Endothelial cell of umbilical vein (primary cell): ENCODE measurements around the gene ZNRF3. TPM values are rescaled to one million over a fixed set of nuclear protein-coding genes. Genes with fewer than 3 reads are reported as not detected.

ENCODE experiments used
- BruUV-seq: library from RNA; stranded (reverse); fragments of 400-500 nt; replicated peaks from 2 replicates; lab custom pipeline; 2021; lab: Mats Ljungman, UMichigan
- CTCF ChIA-PET: fragments of 300-600, 350-600 bp; sonication (Branson Sonifier 250); formaldehyde crosslinking; loops from one replicate; lab custom pipeline; 2021; ENCODE audit warnings: antibody characterized with exemption, inconsistent platforms; lab: Charles Lee
- POLR2A ChIA-PET: fragments of 300-600, 350-600 bp; sonication (Branson Sonifier 250); formaldehyde crosslinking; loops from one replicate; lab custom pipeline; 2021; ENCODE audit warnings: antibody characterized with exemption, inconsistent platforms; lab: Charles Lee
- DNase-seq: peaks from one replicate; pipeline ENCODE4 v3.0.0-alpha.2; 2011; ENCODE audit warnings: low read depth, low spot score
- FAIRE-seq: peaks from 2 replicates; lab custom pipeline; 2011; peaks lifted over from hg19 to GRCh38; lab: Jason Lieb, UNC
- H2AFZ ChIP-seq: 2 replicates; pipeline ENCODE4 v1.6.0; 2012; ENCODE audit warnings: low read depth, low read length, control low read depth, inconsistent platforms
- H3K27ac ChIP-seq: 2 replicates; pipeline ENCODE4 v1.5.1; 2011; ENCODE audit warnings: low read depth, mild to moderate bottlenecking, control low read depth, low read length, moderate library complexity; ENCODE audit not compliant: insufficient read depth
- H3K27me3 ChIP-seq, 2 experiments: 2 replicates each; pipeline versions ENCODE4 v1.6.0 to v1.6.1; 2011; ENCODE audit warnings: low read length in 2 of 2, mixed read lengths in 1 of 2; ENCODE audit not compliant: control insufficient read depth in 2 of 2, insufficient read depth in 2 of 2
- H3K36me3 ChIP-seq, 2 experiments: 2 replicates in 1 of 2; 3 replicates in 1 of 2; pipeline ENCODE4 v1.5.1; 2011; ENCODE audit warnings: low read length in 2 of 2, mild to moderate bottlenecking in 1 of 2, moderate library complexity in 1 of 2; ENCODE audit not compliant: control insufficient read depth in 2 of 2, insufficient read depth in 2 of 2; ENCODE audit errors: extremely low read depth in 1 of 2
- H3K4me1 ChIP-seq: 3 replicates; pipeline ENCODE4 v1.5.1; 2011; ENCODE audit warnings: mild to moderate bottlenecking, low read length; ENCODE audit not compliant: control insufficient read depth, insufficient read depth; ENCODE audit errors: extremely low read depth
- H3K4me2 ChIP-seq: 2 replicates; pipeline ENCODE4 v1.6.1; 2011; ENCODE audit warnings: low read length, control low read depth, mixed read lengths; ENCODE audit not compliant: insufficient read depth
- H3K4me3 ChIP-seq, 3 experiments: fragments of 200-600 bp in 1 of 3; sonication (generic), shearing (Covaris generic) in 1 of 3; replicated peaks in 1 of 3; 2 replicates each; pipeline ENCODE4 v1.5.1; 2011 to 2016; ENCODE audit warnings: control low read depth in 3 of 3, low read length in 3 of 3, mild to moderate bottlenecking in 2 of 3, inconsistent platforms in 1 of 3, low read depth in 1 of 3, moderate library complexity in 1 of 3; ENCODE audit not compliant: insufficient read depth in 1 of 3
- H3K79me2 ChIP-seq: 2 replicates; pipeline ENCODE4 v1.6.0; 2012; ENCODE audit warnings: low read length, inconsistent platforms; ENCODE audit not compliant: control insufficient read depth, insufficient read depth
- H3K9ac ChIP-seq: replicated peaks from 2 replicates; pipeline ENCODE3; 2011; ENCODE audit warnings: low read length, control low read depth; ENCODE audit not compliant: insufficient read depth; ENCODE audit errors: extremely low read depth
- H3K9me1 ChIP-seq: replicated peaks from 3 replicates; pipeline ENCODE4 v1.6.0; 2011; ENCODE audit warnings: mild to moderate bottlenecking, low read length; ENCODE audit not compliant: control insufficient read depth, insufficient read depth; ENCODE audit errors: extremely low read depth
- H3K9me3 ChIP-seq: replicated peaks from 2 replicates; pipeline ENCODE4 v1.5.1; 2012; ENCODE audit warnings: low read length, inconsistent platforms; ENCODE audit not compliant: control insufficient read depth, insufficient read depth
- H4K20me1 ChIP-seq: replicated peaks from 2 replicates; pipeline ENCODE3; 2011; ENCODE audit warnings: mild to moderate bottlenecking, low read length; ENCODE audit not compliant: control insufficient read depth, insufficient read depth; ENCODE audit errors: extremely low read depth
- EZH2 ChIP-seq: IDR thresholded peaks from 2 replicates; pipeline ENCODE4 v1.6.1; 2012; ENCODE audit warnings: borderline replicate concordance, low read depth, mild to moderate bottlenecking, moderate library complexity, low read length, inconsistent platforms; ENCODE audit not compliant: severe bottlenecking
- FOS ChIP-seq: IDR thresholded peaks from 2 replicates; pipeline ENCODE4 v1.6.1; 2011; ENCODE audit warnings: mild to moderate bottlenecking, low read length, moderate library complexity, borderline replicate concordance; ENCODE audit not compliant: insufficient read depth
- GATA2 ChIP-seq: IDR thresholded peaks from 2 replicates; pipeline ENCODE4 v1.7.0; 2011; ENCODE audit warnings: low read depth, mild to moderate bottlenecking, moderate library complexity, mixed read lengths, low read length; ENCODE audit not compliant: insufficient read length, insufficient read depth
- JUN ChIP-seq: IDR thresholded peaks from 2 replicates; pipeline ENCODE4 v1.6.1; 2011; ENCODE audit warnings: borderline replicate concordance, low read depth; ENCODE audit not compliant: insufficient read length, insufficient read depth
- MYC ChIP-seq: IDR thresholded peaks from one replicate; pipeline ENCODE4 v1.6.1; 2011; ENCODE audit warnings: mild to moderate bottlenecking, low read depth, low read length
- POLR2A ChIP-seq: IDR thresholded peaks from 2 replicates; pipeline ENCODE4 v1.6.1; 2012; ENCODE audit warnings: low read depth, mild to moderate bottlenecking, control low read depth, low read length
- POLR2AphosphoS5 ChIP-seq: IDR thresholded peaks from 2 replicates; pipeline ENCODE4 v1.6.1; 2012; ENCODE audit warnings: low read depth, mild to moderate bottlenecking, control low read depth, low read length, moderate library complexity; ENCODE audit not compliant: insufficient read depth
- dilution Hi-C: fragments of 300-500 bp; cut with MboI; formaldehyde crosslinking; loops from one replicate; pipeline ENCODE4 v1.15.0; 2019; ENCODE audit warnings: low sequenced_read_pairs; ENCODE audit not compliant: extremely low pct_ligation_motif_present
- intact Hi-C: fragments of 100-400 bp; cut with micrococcal nuclease; formaldehyde crosslinking; loops from one replicate; pipeline ENCODE4 v1.10.0; 2022
- polyA plus RNA-seq, 4 experiments: library from polyadenylated mRNA; depleted of rRNA in 3 of 4; stranded (reverse) in 3 of 4; unstranded in 1 of 4; fragments of >200 nt; gene quantifications; 2 replicates each; pipeline versions ENCODE4 v1.2.1 to v1.2.3, GENCODE V29; 2011 to 2012; ENCODE audit warnings: missing spikeins in 1 of 4
- total RNA-seq: library from RNA; stranded (reverse); gene quantifications from 2 replicates; pipeline ENCODE4 v1.2.3, GENCODE V29; 2021
- TF ChIP-seq, protein P1 (sequence below): IDR thresholded peaks from 2 replicates; pipeline ENCODE4 v1.6.1; 2011; ENCODE audit not compliant: insufficient read depth, insufficient read length
- TF ChIP-seq, protein P2 (sequence below), 2 donors: IDR thresholded peaks; 1 replicate in 1 of 2; 2 replicates in 1 of 2; pipeline ENCODE4 v1.5.1; 2011; ENCODE audit warnings: low read length in 2 of 2, mild to moderate bottlenecking in 2 of 2, moderate library complexity in 2 of 2, control low read depth in 1 of 2, inconsistent platforms in 1 of 2, low read depth in 1 of 2; ENCODE audit not compliant: insufficient read depth in 1 of 2; ENCODE audit errors: extremely low read depth in 1 of 2

The ZNRF3 gene
- total and polyA plus RNA-seq, 2 donors (not counting 3 experiments of a cell fraction or from before 2014, with no cell fraction given): 2.7 to 5.2 TPM

DNA sequence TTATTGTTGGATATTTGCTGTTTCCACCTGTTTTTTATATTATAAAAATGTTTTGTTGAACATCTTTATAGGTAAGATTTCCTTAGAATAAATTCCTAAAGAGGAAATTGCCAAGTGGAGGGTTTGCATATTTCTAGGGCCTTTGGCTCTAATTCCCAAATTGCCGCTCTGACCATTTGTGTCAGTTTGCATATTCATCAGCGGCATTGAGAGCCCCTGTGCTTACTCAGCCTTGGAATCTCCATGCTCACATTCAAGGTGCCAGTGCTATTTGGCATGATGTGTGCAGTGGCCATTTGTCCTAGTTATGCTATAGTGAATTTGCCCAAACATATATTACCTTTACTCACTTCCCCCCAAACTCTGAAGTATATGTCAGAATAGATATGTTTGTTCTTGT, 214.9 kb downstream of the ZNRF3 start:
- no peak for DNase-seq
- intact Hi-C loops (no loop called here), dilution Hi-C loops (no loop called here)
- CTCF ChIA-PET: no interaction called here
- no peaks in the 10 kb centered on the region for H3K9me3 ChIP-seq
- BruUV-seq: no TSS peak
- peaks cover 4 to 6% of the 10 kb centered on the region in 2 experiments for H3K27me3 ChIP-seq
- TF ChIP-seq JUN: no peak
- no peak for TF ChIP-seq POLR2A
- no peak for TF ChIP-seq EZH2
- no peak for TF ChIP-seq FOS
- TF ChIP-seq, protein P1, sequence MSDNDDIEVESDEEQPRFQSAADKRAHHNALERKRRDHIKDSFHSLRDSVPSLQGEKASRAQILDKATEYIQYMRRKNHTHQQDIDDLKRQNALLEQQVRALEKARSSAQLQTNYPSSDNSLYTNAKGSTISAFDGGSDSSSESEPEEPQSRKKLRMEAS: no peak
- no peak for TF ChIP-seq POLR2AphosphoS5
- no peak for TF ChIP-seq MYC
- TF ChIP-seq, protein P2, sequence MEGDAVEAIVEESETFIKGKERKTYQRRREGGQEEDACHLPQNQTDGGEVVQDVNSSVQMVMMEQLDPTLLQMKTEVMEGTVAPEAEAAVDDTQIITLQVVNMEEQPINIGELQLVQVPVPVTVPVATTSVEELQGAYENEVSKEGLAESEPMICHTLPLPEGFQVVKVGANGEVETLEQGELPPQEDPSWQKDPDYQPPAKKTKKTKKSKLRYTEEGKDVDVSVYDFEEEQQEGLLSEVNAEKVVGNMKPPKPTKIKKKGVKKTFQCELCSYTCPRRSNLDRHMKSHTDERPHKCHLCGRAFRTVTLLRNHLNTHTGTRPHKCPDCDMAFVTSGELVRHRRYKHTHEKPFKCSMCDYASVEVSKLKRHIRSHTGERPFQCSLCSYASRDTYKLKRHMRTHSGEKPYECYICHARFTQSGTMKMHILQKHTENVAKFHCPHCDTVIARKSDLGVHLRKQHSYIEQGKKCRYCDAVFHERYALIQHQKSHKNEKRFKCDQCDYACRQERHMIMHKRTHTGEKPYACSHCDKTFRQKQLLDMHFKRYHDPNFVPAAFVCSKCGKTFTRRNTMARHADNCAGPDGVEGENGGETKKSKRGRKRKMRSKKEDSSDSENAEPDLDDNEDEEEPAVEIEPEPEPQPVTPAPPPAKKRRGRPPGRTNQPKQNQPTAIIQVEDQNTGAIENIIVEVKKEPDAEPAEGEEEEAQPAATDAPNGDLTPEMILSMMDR (IDR thresholded peaks at IDR 0.05; ENCODE audit: extremely low read depth in 1 of 2, insufficient read depth in 1 of 2, low read depth in 1 of 2, low read length in 2 of 2): no peak
- no peak for TF ChIP-seq GATA2
- FAIRE-seq: no peak
- no peak overlapping the region for H2AFZ ChIP-seq
- no peaks in the 10 kb centered on the region for H4K20me1 ChIP-seq
- no peak overlapping the region for H3K4me3 ChIP-seq
- H3K9me1 ChIP-seq: no peaks in the 10 kb centered on the region
- no peaks in the 10 kb centered on the region for H3K36me3 ChIP-seq
- no peaks in the 10 kb centered on the region for H3K79me2 ChIP-seq
- H3K4me1 ChIP-seq: no peaks in the 10 kb centered on the region
- POLR2A ChIA-PET: no interaction called here
- no peak overlapping the region for H3K27ac ChIP-seq
- no peak overlapping the region for H3K9ac ChIP-seq
- H3K4me2 ChIP-seq: no peak overlapping the region
